A673 (cell line): ENCODE results near the gene TRIM72.

Experiments
- EZH2 ChIP-seq: fragments of 200-600 bp; sonication (generic); IDR thresholded peaks from 2 replicates; pipeline ENCODE4 v1.6.1; 2017; ENCODE audit warnings: borderline replicate concordance, low read depth, mild to moderate bottlenecking, mixed read lengths, antibody characterized with exemption, low read length; ENCODE audit not compliant: poor library complexity, severe bottlenecking
- TF ChIP-seq, protein P1 (sequence below): fragments of 300-800, 200-600 bp; sonication (generic); conservative IDR thresholded peaks from 2 replicates; pipeline ENCODE4 v1.5.1; 2017; ENCODE audit warnings: low read depth, mild to moderate bottlenecking, antibody characterized with exemption, low read length, moderate library complexity, mixed read lengths

DNA sequence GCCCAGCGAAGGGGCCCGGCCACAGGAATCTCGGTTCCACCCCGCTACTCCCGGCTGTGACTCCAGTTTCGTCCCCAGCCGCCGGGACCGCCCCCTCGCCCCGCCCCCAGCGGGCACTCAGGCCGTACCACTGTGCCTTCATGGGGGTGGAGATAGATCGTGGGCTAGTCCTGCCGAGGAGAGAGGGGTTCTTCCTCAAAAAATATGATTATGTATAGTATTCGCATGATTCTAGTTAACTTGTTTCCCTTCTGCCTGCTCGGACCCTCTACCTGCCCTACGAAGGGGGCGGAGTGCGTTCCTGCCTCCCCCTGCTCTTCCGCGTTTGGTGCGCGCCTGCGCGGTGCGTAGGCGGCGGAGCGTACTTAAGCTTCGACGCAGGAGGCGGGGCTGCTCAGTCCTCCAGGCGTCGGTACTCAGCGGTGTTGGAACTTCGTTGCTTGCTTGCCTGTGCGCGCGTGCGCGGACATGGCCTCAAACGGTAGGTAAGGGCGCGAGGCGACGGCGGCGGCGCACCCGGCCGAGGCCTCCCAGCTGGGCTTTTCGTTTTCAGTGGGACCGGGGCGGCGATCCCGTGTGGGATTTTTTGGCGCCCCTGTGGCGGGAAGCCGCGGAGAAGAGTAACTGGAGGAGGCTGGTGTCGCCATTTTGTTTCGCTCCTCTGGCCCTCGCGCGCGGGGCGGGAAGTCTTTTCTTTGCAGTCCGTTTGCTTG lies 34.0 kb upstream of the TRIM72 start, which contains the start of gene FUS:
- TF ChIP-seq, protein P1, sequence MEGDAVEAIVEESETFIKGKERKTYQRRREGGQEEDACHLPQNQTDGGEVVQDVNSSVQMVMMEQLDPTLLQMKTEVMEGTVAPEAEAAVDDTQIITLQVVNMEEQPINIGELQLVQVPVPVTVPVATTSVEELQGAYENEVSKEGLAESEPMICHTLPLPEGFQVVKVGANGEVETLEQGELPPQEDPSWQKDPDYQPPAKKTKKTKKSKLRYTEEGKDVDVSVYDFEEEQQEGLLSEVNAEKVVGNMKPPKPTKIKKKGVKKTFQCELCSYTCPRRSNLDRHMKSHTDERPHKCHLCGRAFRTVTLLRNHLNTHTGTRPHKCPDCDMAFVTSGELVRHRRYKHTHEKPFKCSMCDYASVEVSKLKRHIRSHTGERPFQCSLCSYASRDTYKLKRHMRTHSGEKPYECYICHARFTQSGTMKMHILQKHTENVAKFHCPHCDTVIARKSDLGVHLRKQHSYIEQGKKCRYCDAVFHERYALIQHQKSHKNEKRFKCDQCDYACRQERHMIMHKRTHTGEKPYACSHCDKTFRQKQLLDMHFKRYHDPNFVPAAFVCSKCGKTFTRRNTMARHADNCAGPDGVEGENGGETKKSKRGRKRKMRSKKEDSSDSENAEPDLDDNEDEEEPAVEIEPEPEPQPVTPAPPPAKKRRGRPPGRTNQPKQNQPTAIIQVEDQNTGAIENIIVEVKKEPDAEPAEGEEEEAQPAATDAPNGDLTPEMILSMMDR, result no peak
- TF ChIP-seq EZH2, result no peak
